ENCODE results near the gene TIGD2.

The TIGD2 gene

GRCh38 chr4:89162987-89163386 is 51.7 kb downstream of the TIGD2 start:
- in situ Hi-C loops (cut with HindIII; ENCODE audit: low sequenced_read_pairs), result no loop called here
- no peak for TF ChIP-seq CTCF (IDR thresholded peaks at IDR 0.05; ENCODE audit: low read depth, low read length)
- no peak for DNase-seq (ENCODE audit: low read depth, low spot score)
- no peak overlapping the region for H3K4me3 ChIP-seq (ENCODE audit: low read depth, low read length)

GRCh38 chr4:89164400-89164799 is 53.1 kb downstream of the TIGD2 start:
- in situ Hi-C loops (cut with HindIII; ENCODE audit: low sequenced_read_pairs), result no loop called here
- H3K4me3 ChIP-seq (ENCODE audit: low read depth, low read length), result no peak overlapping the region
- no peak for DNase-seq (ENCODE audit: low read depth, low spot score)
- TF ChIP-seq CTCF (IDR thresholded peaks at IDR 0.05; ENCODE audit: low read depth, low read length), result no peak

Measured in astrocyte of the spinal cord (primary cell).